ENCODE data around the gene COPRS. TPM values are rescaled to one million over a fixed set of nuclear protein-coding genes. Genes with fewer than 3 reads are reported as not detected.

The COPRS gene
- total RNA-seq, 2 donors from 2014 or later = 124 to 125 TPM

- Histone ChIP-seq H3K27ac (peak overlapping the region; percentile 65 to 71), H3K27me3 (replicated peaks; ENCODE audit: insufficient read depth) (no peaks in the 10 kb centered on the region), H3K9me3 (no peaks in the 10 kb centered on the region), H3K4me1 (replicated peaks) (peaks cover 6% of the 10 kb centered on the region), H3K36me3 (no peaks in the 10 kb centered on the region), H3K4me3 (peak overlapping the region in 1 of 2 donors; percentile 10)
- TF ChIP-seq POLR2AphosphoS5 (IDR thresholded peaks at IDR 0.05) (no peak), CTCF (IDR thresholded peaks at IDR 0.05) (peak; percentile 95 to 98 (median 96))
- intact Hi-C loops (cut with DNase I) = loop anchor here (1.0 to 5.0 kb wide), 3 partner anchors 105 to 405 kb away; no protein-coding TSS in a partner anchor
- WGBS = 16% methylated on average over 22 of the region's 22 CpGs
- DNase-seq (ENCODE audit: low spot score) = peak; percentile 75
Measured at GRCh38 chr17:31842195-31843069, 16.6 kb downstream of the COPRS start.

- no peaks in the 10 kb centered on the region for H3K9me3 ChIP-seq
- peaks cover 6% of the 10 kb centered on the region for H3K4me1 ChIP-seq (replicated peaks)
- no peak for DNase-seq (ENCODE audit: low spot score)
- no peak overlapping the region for H3K27ac ChIP-seq
- no peaks in the 10 kb centered on the region for H3K27me3 ChIP-seq (replicated peaks; ENCODE audit: insufficient read depth)
- no peak for TF ChIP-seq CTCF (IDR thresholded peaks at IDR 0.05)
- no peak for TF ChIP-seq POLR2AphosphoS5 (IDR thresholded peaks at IDR 0.05)
- no peak for TF ChIP-seq POLR2A (IDR thresholded peaks at IDR 0.05)
- WGBS = 65% methylated on average over 5 of the region's 5 CpGs
- no peak overlapping the region for H3K4me3 ChIP-seq
- no peaks in the 10 kb centered on the region for H3K36me3 ChIP-seq
- intact Hi-C loops (cut with DNase I) = loop anchor here (1.0 to 5.0 kb wide), 3 partner anchors 105 to 405 kb away; no protein-coding TSS in a partner anchor
Measured at GRCh38 chr17:31841850-31842194, 17.2 kb downstream of the COPRS start.

- intact Hi-C loops (cut with DNase I) = no loop called here
- Histone ChIP-seq H3K27me3 (replicated peaks; ENCODE audit: insufficient read depth) (no peaks in the 10 kb centered on the region), H3K27ac (no peak overlapping the region), H3K4me3 (no peak overlapping the region), H3K4me1 (replicated peaks) (peaks cover 5% of the 10 kb centered on the region), H3K9me3 (no peaks in the 10 kb centered on the region), H3K36me3 (no peaks in the 10 kb centered on the region)
- DNase-seq (ENCODE audit: low spot score) = no peak
- TF ChIP-seq POLR2AphosphoS5 (IDR thresholded peaks at IDR 0.05) = no peak
- no peak for TF ChIP-seq CTCF (IDR thresholded peaks at IDR 0.05)
- no peak for TF ChIP-seq POLR2A (IDR thresholded peaks at IDR 0.05)
- WGBS = 98% methylated on average over 5 of the region's 5 CpGs
Measured at GRCh38 chr17:31838636-31839225, 20.3 kb downstream of the COPRS start.

GRCh38 chr17:31835984-31836383 is 23.1 kb downstream of the COPRS start:
- Histone ChIP-seq H3K9me3 (no peaks in the 10 kb centered on the region), H3K4me3 (no peak overlapping the region), H3K36me3 (no peaks in the 10 kb centered on the region), H3K4me1 (replicated peaks) (no peaks in the 10 kb centered on the region), H3K27me3 (replicated peaks; ENCODE audit: insufficient read depth) (no peaks in the 10 kb centered on the region), H3K27ac (no peak overlapping the region)
- WGBS = 88% methylated on average over 4 of the region's 4 CpGs
- TF ChIP-seq POLR2A (IDR thresholded peaks at IDR 0.05) (no peak), POLR2AphosphoS5 (IDR thresholded peaks at IDR 0.05) (no peak), CTCF (IDR thresholded peaks at IDR 0.05) (no peak)
- no peak for DNase-seq (ENCODE audit: low spot score)
- intact Hi-C loops (cut with DNase I) = no loop called here

All from prostate gland (tissue), 2 donors.